NB4 (cell line): ENCODE data around the gene YPEL3.

ENCODE experiments used
- CTCF ChIP-seq: IDR thresholded peaks from one replicate; pipeline ENCODE4 v1.5.1; 2012; ENCODE audit warnings: low read depth, low read length
- MYC ChIP-seq: IDR thresholded peaks from 2 replicates; pipeline ENCODE4 v1.6.1; 2011; ENCODE audit warnings: low read depth, low read length

- TF ChIP-seq CTCF: no peak
- TF ChIP-seq MYC: no peak
These were observed 41.6 kb downstream of the YPEL3 start for GRCh38 chr16:30054451-30054850.
